SIG-M5 (cell line): ENCODE data around the gene VTCN1.
"Not testable (repeated sequence)": the region's sequence is repeated elsewhere in the genome, so short reads cannot be mapped to it uniquely, and the experiment has no call there.

Source experiments
- DNase-seq: peaks from one replicate; lab custom pipeline; 2025; lab: John Stamatoyannopoulos, UW

VTCN1 gene

DNA sequence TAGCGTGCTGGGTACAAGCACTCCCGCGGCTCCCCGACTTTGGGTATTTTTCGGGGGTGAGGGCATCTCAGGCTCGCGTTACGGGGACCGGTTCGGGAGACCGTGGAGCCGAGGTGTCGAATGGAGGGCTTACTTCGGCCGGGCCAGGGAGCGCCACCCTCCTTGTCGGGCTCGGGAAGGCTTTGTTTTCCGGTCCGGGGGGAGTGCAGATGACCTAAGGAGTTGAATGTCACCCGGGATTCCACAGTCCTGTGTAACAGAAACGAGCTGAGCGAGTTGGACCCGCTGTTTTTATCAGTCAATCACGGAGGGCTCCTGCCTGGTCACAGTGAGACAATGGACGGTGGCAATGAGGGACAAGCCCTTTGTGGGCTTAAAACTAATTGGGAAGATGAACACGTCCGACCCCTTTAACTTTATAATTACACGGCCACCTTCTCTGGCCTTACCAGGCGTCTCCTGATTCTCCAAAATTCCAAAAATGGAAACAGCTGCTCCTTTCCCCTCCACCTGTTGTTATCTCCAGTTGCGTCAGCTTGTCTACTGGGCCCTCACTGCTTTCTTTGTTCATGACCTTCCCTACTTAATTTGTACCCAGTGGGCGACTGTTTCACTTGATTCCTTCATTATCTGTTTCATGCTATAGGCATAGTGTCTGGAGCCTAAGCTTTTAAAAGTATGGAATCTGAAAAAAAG, 88.2 kb downstream of the VTCN1 start:
- no peak for DNase-seq

DNA sequence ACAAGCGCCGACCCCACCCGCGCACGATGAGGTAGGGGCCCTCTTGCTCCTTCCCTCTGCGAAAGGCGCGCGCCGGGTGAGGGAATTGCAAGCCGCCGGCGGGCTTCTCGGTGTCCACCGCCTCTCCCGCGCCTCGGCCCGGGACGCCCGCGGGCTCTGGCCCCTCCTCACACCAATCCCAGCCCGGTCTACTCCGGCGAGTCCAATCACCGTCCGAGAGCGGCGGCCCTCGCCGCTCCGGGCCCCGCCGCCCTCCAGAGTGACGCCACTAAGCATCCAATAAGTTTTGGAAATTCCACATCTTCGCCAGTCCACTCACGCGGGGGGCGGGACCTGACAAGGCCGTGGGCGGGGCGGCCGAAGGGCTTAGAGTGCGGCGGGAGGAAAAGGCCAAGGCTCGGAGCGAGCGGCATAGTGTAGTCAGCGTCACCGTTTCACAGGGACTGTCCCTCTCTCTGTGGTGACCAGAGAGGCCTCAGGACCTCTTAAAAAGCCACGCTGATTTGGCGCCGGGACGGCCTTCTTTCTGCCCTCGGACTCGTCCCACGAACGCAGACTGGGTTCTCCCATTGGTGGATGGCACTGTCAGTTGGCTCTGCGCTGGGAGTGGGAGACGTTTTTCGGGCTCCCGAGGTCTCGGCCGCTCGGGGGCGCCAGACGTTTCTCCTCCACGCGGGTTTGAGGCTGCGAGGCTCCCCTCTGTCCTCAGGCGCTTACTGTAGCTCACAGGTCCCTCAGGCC, 89.0 kb downstream of the VTCN1 start, which contains the start of gene TRIM45:
Gene TRIM45, minus strand, starts transcription at position 161 of the 741 bp plus-strand sequence. CDS start 548 bp downstream, outside the sequence.
- DNase-seq = peak; percentile 13

DNA sequence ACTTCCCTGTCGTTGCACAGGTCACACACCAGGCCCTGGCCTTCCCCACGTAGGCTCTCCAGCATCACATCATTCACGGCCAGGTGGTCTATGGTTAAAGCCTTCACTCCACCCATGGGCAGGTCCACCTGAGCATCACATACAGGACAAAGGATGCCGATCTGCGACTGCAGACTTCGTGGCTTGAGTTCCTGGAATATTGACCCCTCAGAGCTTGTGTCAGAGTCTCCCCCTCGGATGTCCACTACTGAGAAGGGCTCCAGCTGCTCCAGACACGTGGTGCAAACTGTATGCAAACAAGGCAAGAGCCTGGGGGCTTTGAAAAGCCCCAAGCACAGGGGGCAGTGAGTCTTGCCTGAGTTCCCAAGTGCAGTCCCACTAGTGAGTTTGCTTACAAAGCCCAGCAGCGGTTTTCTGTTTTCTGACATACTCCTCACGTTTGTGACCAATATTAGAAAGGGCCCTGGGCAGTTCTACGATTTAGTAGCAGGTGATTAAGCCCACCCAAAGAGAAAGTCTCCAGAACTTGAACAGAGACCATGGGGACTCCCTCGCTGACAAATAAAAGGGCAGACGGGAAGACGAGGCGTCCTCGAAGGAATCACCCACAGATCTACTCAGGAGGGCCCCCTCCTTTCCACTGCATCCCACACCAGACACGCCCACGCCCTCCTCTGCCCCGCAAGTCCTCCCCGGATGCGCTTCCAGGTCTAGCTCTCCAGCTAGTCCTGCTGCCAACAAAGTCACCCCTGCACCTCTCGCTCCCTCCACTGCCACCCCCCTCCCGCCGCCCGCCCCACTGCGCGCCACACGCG, 89.7 kb downstream of the VTCN1 start:
- no peak for DNase-seq

DNA sequence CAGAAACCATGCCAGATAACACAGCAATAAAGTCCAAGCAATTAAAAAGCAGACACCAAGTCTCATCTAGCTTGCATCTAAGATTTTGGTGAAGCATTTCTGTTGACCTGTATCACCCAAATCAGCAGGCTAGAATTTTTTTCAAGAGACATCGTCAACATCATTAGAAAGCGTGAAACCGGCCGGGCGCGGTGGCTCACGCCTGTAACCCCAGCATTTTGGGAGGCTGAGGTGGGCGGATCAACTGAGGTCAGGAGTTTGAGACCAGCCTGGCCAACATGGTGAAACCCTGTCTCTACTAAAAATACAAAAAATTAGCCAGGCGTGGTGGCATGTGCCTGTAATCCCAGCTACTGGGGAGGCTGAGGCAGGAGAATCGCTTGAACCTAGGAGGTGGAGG, 91.6 kb downstream of the VTCN1 start:
- not testable (repeated sequence) for DNase-seq

DNA sequence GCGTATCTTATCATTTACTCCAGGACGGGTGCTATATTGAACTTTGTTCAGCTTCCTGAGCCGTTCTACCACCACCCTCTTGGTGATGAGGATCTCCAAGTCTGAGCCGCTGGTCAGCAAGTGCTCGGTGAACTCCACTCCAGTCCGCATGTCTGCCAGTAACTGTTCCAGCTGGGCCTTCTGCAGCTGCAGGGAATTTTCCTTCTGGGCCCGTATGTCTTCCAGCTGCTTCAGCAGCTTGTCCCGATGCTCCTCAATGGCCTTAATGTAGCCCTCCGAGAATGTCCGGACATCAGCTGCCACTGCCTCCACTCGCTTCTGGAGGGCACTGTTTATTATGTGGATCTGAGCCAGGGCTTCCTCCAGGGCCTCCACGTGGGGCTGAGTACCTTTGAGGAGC, 92.6 kb downstream of the VTCN1 start:
- DNase-seq = no peak

DNA sequence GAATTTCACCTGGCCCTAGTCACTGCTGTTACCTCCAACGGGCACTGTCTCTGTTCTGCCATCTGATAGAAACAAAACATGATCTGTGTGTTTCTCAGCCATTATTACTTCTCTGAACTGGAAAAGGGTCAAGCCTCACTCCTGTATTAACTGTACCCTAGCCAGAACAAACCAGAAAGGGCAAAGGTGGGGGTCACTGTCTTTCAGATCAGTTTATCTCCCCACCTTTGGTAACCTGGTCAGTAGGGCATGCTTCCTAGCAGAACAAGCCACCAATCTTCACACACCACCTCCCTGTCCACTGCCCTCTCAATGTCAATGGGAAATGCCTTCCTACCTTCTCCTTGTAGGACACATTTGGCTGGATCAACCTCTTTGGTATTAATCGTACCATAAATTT, 93.0 kb downstream of the VTCN1 start:
- no peak for DNase-seq

DNA sequence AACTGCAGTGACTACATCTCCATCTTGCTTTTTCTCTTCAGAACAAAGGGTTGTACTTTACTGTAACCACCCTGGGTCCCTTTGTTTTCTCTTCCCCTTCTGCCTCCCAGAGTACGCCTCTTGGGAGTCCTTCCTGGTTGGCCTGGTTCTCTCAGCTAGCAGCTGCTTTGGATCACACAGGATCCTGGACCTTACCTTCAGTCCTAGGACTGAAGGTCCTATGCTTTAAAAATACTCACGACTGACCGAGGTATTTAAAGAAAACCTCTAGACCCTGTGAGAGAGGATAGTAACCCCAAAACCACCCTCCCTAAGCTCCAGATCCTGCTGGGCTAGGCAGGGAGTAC, 94.0 kb downstream of the VTCN1 start:
- no peak for DNase-seq

DNA sequence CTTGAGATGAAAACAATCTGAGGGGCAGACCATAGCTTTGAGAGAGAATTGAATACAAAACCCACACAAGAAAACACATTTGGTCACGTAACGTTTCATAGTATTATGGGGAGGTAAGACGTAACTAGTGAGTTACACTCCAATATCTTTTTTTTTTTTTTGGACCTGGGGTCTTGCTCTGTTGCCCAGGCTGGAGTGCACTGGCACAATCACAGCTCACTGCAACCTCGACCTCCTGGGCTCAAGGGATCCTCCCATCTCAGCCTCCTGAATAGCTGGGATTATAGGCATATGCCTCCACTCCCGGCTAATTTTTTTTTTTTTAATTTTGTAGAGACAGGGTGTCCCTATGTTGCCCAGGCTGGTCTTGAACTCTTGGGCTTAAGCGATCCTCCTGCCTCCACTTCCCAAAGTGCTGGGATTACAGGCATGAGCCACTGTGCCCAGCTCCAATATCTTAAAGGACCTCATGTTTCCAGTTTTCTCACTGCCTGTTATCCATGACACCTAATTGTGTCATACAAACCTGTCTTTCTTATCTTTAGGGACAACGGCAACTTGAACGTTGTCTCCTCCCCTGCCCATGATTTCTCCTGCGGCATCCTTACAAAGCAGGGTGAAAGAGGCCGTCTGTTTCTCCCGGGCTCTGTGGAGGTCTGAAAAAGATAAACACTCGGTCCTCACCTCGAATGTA, 94.5 kb downstream of the VTCN1 start:
- DNase-seq = no peak

DNA sequence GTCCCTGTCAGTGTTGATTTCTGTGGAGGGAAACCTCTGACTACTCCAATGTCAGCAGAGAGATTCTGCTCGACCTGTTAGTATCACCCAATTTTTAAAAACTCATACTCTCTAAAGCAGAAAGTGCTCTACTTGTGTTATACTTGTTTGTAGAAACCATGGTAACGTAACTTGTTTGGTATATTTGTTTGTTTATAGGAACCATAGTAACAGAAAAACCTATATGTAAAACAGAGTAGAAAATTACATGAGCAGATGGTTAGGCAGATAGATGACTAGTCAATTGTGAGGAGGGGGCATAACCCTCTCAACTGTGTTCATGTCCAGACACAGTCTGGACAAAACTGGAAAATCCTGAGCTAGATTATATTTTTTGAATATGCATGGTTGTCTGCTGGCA, 95.8 kb downstream of the VTCN1 start:
- DNase-seq = no peak

DNA sequence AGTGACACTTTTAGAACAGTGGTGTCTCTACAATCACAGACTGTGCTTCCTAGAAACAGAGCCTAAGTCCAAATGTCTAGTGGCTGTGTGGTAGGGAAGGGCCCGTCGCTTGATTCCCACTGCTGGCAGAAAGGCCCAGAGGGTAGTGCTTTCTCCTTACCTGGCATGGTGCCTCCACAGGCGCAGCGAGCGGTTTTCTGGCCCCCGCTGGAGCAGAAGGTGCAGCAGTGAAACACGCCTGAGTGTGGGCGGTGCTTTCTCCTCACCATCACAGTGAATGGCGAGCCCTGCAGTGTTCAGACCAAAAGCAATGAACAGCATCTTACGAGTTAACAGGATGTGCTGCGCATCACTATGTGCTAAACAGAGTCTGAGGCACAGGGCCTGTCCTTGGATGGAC, 97.5 kb downstream of the VTCN1 start:
- DNase-seq = no peak

DNA sequence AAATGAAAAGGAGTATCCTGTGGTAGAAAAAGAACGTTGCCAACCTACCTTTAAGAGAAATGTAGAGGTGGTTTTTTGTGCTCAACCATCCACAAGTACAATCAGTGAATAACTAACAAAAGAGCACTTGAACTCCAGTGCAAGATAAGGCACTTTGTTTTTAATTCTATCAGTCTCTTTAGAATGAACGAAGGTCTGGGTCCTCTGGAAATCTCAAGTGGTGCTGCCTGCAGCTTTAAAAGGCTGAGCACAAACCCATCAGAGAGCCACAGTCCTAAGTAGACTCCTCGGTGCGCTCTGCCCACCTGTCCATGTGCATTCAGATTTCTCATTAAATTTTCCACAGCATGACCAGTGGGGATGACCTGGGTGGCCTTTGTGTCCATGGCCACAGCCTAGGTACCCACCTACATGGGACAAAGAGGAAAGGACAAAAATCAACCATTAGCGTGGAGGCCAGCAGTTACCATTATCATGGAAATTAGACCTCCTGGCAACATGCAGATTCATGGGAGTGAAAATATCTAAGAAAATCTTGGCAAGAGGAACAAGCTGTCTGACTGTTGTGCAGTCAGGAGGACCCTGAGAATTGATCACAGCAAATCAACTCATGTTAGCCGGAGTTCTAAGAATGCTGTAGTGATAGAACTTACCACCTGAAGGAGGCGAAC, 98.5 kb downstream of the VTCN1 start:
- no peak for DNase-seq

DNA sequence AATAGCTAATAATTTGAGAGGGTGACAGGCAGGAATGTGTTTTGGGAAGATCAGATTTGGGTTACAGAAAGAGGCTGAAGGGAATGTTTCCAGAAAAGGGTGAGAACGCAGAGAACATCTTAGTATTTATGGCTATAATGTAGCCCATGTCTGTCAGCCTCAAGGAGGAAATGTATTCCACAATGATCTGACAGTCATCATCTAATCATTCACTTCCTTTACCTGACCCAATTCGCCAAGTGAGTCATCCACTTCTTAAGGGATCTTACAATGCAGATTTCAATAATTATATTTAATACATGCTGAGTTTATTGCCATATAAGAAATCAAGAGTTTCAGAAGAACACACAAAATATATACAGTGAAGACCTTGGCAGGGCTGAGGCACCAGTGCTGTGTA, 100.0 kb downstream of the VTCN1 start:
- DNase-seq = no peak

DNA sequence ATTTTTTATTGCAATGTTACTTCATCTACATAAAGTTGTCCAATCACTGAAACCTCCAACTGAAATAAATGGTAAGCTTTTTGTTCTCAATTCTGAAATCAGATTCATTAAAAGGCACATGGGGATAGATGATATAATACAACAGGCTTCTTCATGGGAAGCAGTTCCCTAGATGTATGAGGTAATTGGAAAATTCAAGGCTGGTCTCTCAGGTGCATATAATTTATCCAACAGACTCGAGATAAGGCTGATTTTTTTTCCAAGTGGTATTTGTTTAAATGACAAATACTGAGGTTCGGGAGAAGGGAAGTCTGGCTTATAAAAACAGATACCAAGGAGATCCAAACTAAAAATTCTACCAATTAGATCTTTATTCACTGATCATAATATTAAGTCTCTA, 103.4 kb downstream of the VTCN1 start:
- DNase-seq = no peak

DNA sequence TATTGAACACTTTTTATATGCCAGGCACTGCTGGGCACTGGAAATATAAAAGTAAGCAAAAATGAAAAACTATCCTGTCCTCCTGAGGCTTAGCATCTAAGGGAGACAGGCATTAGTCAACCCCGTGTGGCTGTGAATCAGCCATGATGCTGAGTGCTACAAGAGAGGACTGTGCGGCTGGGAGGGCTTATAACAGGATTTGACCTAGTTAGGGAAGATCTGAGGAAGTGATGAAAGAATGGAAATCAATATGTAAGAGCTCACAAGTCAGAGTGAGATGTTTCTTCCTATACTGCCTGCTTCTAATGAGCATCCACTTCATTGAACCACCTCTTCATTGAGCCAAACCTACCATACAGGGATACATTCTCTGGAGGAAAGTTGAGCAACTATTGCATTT, 104.2 kb downstream of the VTCN1 start:
- DNase-seq = no peak

DNA sequence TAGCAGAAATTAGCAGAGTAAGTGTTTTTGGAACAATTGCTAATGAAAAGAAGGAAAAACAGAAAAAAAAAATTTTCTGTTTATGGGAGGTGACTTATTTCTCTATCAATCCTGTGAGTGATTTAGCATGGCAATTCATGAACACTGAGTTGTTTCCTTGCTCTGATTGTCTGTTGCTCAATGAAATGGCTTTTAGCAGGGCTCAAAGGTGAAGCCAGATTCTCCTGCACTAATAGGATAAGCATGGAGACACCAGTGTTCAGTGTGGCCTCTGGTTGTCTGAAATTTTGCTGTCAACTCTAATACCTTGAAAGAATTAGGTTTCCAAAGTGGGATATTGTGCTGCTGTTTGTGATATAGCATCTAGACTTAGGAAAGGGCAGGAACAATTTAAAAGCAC, 105.0 kb downstream of the VTCN1 start:
- DNase-seq = no peak

DNA sequence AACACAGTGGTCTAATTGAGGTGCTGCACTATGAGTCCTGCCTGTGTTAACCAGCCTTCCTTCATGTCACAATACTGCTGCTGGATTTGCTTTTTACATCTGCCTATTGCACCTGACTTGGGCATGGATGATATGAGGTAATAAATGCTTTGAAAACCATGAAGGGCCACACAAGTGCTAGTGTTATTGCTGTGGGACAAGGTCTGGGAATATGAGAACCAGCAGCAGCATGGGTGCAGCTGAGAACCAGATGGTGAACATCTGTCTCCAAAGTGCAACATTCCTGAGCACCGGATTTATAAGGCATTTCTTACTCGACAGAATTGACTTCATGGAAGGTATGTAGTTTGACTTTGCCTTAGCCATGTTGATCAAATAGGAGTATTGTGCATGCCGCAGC, 105.7 kb downstream of the VTCN1 start:
- no peak for DNase-seq

DNA sequence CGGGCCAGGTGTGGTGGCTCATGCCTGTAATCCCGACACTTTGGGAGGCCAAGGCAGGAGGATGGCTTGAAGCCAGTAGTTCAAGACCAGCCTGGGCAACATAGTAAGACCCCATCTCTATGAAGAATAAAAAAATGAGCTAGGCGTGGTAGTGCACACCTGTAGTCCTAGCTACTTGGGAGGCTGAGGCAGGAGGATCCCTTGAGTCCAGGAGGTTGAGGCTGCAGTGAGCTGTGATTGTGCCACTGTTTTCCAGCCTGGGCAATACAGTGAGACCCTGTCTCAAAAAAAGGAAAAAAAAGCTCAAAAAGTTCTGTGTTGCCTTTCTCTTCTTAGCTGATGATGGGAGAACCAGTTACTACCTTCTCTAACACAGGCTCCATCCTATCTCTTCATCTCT, 108.9 kb downstream of the VTCN1 start:
- not testable (repeated sequence) for DNase-seq

DNA sequence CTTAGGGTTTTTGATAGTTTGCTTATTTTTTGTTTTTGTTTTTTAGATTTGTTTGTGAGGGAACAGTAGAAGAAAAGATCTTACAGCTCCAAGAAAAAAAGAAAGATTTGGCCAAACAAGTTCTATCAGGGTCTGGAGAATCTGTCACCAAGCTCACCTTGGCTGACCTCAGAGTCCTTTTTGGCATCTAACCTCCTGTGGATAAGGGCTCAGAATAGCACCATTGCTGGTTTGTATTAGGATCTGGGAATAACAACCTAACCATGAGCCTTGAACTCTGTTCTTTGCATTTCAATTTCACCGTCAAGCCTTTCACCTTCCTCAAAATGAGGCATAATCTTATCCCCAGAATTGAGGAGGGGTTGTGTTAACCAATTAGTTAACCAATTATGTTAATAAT, 109.4 kb downstream of the VTCN1 start:
- no peak for DNase-seq

DNA sequence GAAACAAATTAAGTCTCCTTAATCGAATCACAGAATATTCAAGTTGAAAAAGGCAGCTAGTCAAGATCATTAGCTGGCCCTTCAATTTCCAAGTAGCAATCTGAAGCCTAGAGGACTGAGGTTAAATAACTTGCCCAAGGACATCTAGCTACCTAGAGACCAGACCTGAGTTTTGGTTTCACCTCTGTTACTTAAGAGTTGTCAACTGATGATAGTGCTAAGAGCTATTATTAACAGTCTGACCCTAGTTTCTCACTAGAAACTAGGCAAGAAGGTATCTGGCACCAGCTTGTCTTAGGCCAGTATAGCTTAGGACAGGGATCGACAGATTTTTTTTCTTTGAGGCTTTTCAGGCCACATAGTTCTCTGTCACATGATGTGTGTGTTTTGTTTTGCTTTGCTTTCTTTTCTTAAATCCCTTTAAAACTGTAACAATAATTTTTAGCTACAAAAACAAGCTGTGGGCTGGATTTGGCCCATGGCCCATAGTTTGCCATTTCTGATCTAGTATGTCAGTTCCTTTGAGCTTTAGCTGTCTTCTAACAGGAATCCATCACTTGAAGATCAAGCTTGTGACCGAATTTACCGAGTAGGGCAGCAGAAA, 112.3 kb downstream of the VTCN1 start:
- no peak for DNase-seq

DNA sequence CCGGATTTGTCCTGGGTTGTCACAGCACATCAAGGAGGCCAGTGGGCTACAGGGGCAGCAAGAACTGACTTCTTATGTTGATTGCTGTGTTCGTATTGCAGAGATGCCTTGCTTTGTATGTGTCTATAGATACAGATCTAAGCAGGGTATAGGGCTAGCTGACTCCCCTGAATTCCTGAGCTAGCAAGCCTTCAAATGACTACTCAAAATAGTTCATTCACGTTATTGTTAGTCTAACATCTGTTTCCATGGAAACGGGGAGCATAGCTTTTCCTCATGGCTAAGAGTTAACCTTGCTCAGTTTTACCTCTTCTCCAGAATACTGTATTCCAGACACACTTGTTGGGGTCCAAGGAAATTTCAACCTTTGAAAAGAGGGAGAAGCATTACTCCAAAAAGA, 113.3 kb downstream of the VTCN1 start:
- DNase-seq = no peak

DNA sequence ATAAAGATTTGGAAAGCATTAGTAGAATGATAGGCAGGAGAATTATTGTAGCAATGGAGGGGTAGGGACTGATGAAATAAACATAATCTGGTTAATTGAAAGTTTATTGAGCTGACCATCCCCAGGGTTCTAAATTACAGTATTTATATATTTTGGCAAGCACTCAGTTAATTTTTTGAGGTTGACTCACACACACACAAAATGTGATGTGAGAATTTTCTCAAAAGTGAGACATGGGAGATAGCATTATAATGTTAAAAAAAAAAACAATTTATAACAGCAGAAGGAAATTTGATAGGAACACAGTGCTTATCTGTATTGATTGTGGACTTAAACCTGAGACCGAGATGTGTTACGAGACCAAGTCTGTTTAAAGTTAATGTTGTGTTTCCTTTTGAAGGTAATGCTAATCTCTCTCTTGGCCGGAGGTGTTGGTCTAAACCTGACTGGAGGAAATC, 113.7 kb downstream of the VTCN1 start:
- no peak for DNase-seq
